HG02870 (cell line): ENCODE results near the gene DNAH17.

ENCODE experiments used
- ATAC-seq: cut with Tn5 transposase; IDR thresholded peaks from one replicate; pipeline ENCODE4 v1.9.1; 2021; ENCODE audit warnings: mild to moderate bottlenecking, moderate library complexity; ENCODE audit not compliant: unreplicated experiment

DNAH17 gene

GRCh38 chr17:78550464-78550863 is 26.7 kb downstream of the DNAH17 start:
- ATAC-seq, result no peak

GRCh38 chr17:78548725-78549124 is 28.5 kb downstream of the DNAH17 start:
- ATAC-seq, result no peak

GRCh38 chr17:78547035-78547434 is 30.2 kb downstream of the DNAH17 start:
- ATAC-seq, result no peak

DNA sequence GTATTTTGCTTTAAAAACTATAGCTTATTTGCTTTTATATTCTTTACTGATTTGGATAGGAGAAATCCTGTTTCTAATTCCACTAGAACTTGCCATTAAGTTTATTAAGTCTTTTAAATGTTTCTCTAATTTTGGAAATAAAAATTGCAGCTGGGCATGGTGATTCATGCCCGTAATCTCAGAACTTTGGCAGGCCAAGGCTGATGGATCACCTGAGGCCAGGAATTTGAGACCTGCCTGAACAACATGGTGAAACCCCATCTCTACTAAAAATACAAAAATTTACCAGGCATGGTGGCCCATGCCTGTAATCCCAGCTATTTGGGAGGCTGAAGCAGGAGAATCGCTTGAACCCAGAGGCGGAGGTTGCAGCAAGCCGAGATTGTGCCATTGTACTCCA is 30.7 kb downstream of the DNAH17 start:
- ATAC-seq, result no peak

GRCh38 chr17:78544881-78545755 is 32.1 kb downstream of the DNAH17 start:
- ATAC-seq, result no peak

DNA sequence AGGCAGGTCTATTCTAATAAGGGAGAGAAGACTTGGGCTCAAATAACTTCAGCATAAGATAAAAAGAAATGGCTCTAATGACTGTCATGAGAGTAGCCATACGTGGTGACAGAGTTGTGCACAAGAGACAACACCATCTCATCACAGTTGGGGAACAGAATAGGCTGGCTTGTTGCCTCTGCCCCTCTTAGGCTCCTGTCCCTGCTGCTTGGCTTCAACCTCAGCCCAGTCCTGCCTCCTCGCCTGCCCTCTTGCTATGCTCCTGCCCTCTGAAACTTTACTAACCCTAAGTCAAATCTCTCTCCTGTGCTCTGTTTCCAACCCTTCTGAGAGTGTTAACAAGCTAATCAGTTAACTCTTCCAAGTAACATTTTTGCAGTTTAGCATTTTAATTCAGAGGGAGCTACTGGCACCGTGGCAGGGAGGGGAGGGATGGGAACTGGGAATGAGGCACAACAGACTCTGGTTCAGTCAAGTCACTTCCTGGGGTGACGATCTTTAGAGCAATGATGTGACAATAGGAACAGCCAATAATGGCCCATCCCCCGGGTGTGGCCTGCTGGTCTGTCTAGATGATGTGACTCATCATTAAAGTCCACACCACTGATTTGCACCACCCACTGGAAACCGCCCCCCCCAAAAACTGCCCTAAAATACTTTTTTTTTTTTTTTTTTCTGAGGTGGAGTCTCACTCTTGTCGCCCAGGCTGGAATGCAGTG is 35.5 kb downstream of the DNAH17 start:
- ATAC-seq, result no peak

DNA sequence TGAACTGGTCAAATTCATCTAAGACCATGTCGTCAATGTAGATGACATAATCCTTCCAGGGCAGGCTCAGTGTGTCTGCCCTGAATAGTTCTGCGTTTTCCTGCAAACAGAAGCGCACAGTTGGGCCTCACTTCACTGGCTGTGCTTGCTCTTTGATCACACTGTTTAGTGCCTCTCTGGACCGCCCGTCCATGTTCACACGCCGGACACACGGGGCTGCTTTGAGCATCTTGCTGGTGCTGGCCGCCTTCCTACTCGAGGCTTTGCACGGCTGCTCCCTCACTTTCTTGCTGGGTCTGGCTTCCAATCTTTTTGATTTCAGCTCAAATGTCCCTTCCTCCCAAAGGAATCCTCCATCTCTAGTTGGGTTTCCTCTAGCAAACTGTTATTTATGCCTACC is 37.4 kb downstream of the DNAH17 start:
- no peak for ATAC-seq

DNA sequence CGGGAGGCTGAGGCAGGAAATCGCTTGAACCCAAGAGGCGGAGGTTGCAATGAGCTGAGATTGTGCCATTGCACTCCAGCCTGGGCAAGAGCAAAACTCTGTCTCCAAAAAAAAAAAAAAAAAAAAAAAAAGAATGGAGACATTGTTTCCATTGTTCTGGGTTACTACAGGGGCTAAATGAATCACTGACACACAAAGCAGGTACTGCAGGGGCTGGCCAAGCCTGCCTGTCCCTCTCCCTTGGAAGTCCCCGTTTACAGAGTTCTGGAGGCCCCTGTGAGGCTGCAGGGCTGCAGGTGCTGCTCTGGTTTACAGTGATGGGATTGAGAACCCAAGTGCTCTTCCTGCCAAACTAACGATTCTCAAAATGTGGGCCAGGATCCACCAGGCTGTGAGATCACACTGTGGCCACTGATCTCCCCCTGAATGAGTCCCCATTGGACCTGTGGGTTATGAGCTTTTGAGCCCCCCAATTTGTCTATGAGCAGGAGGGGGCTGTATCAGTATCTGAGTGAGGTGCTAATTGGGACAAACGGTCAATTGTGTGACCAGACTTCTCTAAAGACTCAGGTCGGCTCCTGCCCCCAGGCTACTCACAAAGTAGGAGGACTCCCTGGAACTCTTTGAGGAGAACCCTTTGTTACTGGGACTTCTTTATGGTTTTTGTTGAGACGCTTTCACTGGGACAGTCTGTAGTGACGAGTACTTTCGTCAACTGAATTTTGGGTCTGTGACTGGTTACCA is 39.0 kb downstream of the DNAH17 start:
- ATAC-seq, result no peak

DNA sequence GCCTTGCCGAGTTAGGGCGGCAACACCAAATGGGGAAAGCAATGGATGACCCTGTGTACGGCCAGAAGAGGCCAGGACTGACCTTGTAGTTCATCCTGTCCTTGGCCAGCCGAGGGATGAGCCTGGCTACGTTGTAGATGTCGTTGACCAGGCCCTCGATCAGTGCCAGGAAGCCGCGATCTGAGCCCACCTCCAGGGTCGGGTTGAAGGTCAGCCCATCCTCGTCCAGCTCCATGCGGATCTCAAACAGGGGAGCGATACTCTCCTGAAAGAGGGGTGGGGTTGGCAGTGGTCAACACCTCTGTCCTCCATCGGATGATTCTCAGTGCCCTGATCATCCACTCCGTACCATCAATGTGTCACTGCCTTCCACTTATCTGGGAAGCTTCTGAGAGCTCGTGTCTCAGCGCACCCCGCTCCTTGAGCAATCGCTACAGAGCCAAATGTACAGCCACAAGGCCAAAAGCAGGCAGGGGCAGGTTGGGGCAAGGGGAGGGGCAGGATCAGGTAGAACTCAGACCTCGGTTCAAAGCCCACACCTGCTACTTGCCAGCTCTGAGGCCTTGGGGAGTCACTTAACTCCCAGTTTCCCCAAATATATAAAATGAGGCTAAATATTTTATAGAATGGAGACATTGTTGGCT is 39.9 kb downstream of the DNAH17 start:
- ATAC-seq, result no peak

- no peak for ATAC-seq
Measured at GRCh38 chr17:78535273-78536197, 41.7 kb downstream of the DNAH17 start.

GRCh38 chr17:78534492-78535272 is 42.5 kb downstream of the DNAH17 start:
- no peak for ATAC-seq

DNA sequence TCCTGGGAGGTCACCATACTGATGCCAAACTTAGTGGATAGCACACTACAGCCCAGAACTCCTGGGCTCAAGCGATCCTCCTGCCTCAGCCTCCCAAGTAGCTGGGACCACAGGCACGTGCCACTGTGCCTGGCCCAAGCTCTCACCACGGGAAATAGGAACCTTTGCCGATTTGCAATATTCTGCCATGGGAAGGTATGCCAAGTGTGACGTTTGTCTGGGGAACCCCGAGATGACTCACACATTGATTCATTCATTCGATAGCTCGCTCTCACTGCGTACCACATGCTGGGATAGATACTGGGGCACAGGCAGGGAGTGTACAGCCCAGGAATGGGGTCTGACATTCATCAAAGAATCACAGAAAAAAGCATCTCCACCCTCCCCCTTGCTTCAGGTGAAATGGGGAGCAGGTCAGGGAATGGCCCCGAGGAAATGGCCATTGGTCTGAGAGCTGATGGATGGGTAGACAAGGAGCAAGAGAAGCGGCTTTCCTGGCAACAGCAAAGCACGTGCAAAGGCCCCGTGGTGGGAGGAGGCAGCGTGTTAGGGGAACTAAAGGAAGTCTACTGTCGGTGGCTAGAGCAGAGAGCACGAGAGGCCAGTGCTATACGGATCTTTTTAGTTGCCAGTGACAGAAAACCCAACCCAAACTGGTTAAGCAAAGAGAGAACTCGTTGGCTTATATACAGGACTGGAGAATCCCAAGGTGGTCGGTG is 44.1 kb downstream of the DNAH17 start:
- ATAC-seq, result no peak

- ATAC-seq, result no peak
Measured at GRCh38 chr17:78532311-78532710, 44.9 kb downstream of the DNAH17 start.

- ATAC-seq, result no peak
Measured at GRCh38 chr17:78530675-78531074, 46.5 kb downstream of the DNAH17 start.

GRCh38 chr17:78529871-78530670 is 47.1 kb downstream of the DNAH17 start:
- no peak for ATAC-seq

DNA sequence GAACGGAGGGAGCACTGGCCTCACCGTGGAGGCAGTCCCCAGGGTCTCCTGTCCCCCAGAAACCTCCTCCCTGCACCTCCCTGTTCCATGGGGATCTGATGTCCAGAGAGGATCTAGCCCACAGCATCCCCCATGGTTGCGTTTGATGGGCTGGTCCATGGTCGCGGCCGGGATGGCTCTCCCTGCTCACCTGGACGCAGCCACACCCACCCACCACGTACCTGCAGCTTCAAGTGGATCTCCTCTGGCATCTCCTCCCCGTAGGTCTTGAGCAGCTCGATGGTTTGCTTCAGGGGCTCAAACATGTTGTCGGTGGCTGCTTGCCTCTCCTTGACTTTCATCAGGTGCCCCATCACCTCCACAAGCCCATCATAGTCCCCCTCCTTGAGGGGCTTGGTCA is 47.9 kb downstream of the DNAH17 start:
- no peak for ATAC-seq

GRCh38 chr17:78528541-78528940 is 48.7 kb downstream of the DNAH17 start:
- ATAC-seq, result no peak

- no peak for ATAC-seq
Measured at GRCh38 chr17:78527345-78527744, 49.9 kb downstream of the DNAH17 start.
